ENCODE results near the gene TMEM74B.

Gene TMEM74B

GRCh38 chr20:1203630-1204029 is 18.8 kb upstream of the TMEM74B start:
- H3K27me3 ChIP-seq (ENCODE audit: insufficient read depth, low read length) = no peaks in the 10 kb centered on the region
- H3K36me3 ChIP-seq (ENCODE audit: insufficient read depth, low read length) = no peaks in the 10 kb centered on the region
- WGBS = 86% methylated on average over 5 of the region's 5 CpGs
- H3K4me1 ChIP-seq (ENCODE audit: insufficient read depth, low read length) = no peaks in the 10 kb centered on the region
- no peak overlapping the region for H3K4me3 ChIP-seq (ENCODE audit: low read length)
- no peak overlapping the region for H3K27ac ChIP-seq (ENCODE audit: low read depth, low read length)
- no peak overlapping the region for H3K9ac ChIP-seq (ENCODE audit: low read depth, low read length)
- H3K9me3 ChIP-seq (ENCODE audit: insufficient read depth, low read depth, low read length) = no peaks in the 10 kb centered on the region

GRCh38 chr20:1202762-1203504 is 18.2 kb upstream of the TMEM74B start, which contains the start of gene C20orf202:
C20orf202 (plus strand) TSS chr20:1203454; CDS start chr20:1203586, 132 bp downstream.
- H3K27ac ChIP-seq (ENCODE audit: low read depth, low read length) = no peak within 1 kb of the TSS
- H3K9me3 ChIP-seq (ENCODE audit: insufficient read depth, low read depth, low read length) = no peaks in the 10 kb centered on the region
- H3K36me3 ChIP-seq (ENCODE audit: insufficient read depth, low read length) = no peaks in the 10 kb centered on the region
- 82% methylated on average over 3 of the region's 5 CpGs for WGBS
- no peaks in the 10 kb centered on the region for H3K27me3 ChIP-seq (ENCODE audit: insufficient read depth, low read length)
- H3K4me3 ChIP-seq (ENCODE audit: low read length) = no peak within 1 kb of the TSS
- no peak within 1 kb of the TSS for H3K9ac ChIP-seq (ENCODE audit: low read depth, low read length)
- no peaks in the 10 kb centered on the region for H3K4me1 ChIP-seq (ENCODE audit: insufficient read depth, low read length)

- H3K9me3 ChIP-seq (ENCODE audit: insufficient read depth, low read depth, low read length) = no peaks in the 10 kb centered on the region
- WGBS = 97% methylated on average over 1 of the region's 1 CpG
Measured at GRCh38 chr20:1199964-1200363, 15.2 kb upstream of the TMEM74B start.

GRCh38 chr20:1199212-1199873 is 14.6 kb upstream of the TMEM74B start:
- Histone ChIP-seq H3K27ac (ENCODE audit: low read depth, low read length) (no peak overlapping the region), H3K36me3 (ENCODE audit: insufficient read depth, low read length) (no peaks in the 10 kb centered on the region), H3K4me3 (ENCODE audit: low read length) (no peak overlapping the region), H3K9me3 (ENCODE audit: insufficient read depth, low read depth, low read length) (no peaks in the 10 kb centered on the region), H3K9ac (ENCODE audit: low read depth, low read length) (no peak overlapping the region), H3K27me3 (ENCODE audit: insufficient read depth, low read length) (no peaks in the 10 kb centered on the region), H3K4me1 (ENCODE audit: insufficient read depth, low read length) (no peaks in the 10 kb centered on the region)
- WGBS = 91% methylated on average over 7 of the region's 7 CpGs

More at GRCh38 chr20:1199964-1200363, 15.2 kb upstream of the TMEM74B start:
- Histone ChIP-seq H3K4me1 (ENCODE audit: insufficient read depth, low read length) (no peaks in the 10 kb centered on the region), H3K27me3 (ENCODE audit: insufficient read depth, low read length) (no peaks in the 10 kb centered on the region), H3K9ac (ENCODE audit: low read depth, low read length) (no peak overlapping the region), H3K27ac (ENCODE audit: low read depth, low read length) (no peak overlapping the region), H3K4me3 (ENCODE audit: low read length) (no peak overlapping the region), H3K36me3 (ENCODE audit: insufficient read depth, low read length) (no peaks in the 10 kb centered on the region)

- Histone ChIP-seq H3K9ac (ENCODE audit: low read depth, low read length) (no peak overlapping the region), H3K4me3 (ENCODE audit: low read length) (no peak overlapping the region), H3K27ac (ENCODE audit: low read depth, low read length) (no peak overlapping the region), H3K27me3 (ENCODE audit: insufficient read depth, low read length) (no peaks in the 10 kb centered on the region), H3K4me1 (ENCODE audit: insufficient read depth, low read length) (no peaks in the 10 kb centered on the region), H3K36me3 (ENCODE audit: insufficient read depth, low read length) (no peaks in the 10 kb centered on the region), H3K9me3 (ENCODE audit: insufficient read depth, low read depth, low read length) (no peaks in the 10 kb centered on the region)
- 95% methylated on average over 5 of the region's 5 CpGs for WGBS
Measured at GRCh38 chr20:1198751-1199150, 14.0 kb upstream of the TMEM74B start.

GRCh38 chr20:1197801-1198200 is 13.0 kb upstream of the TMEM74B start:
- Histone ChIP-seq H3K9ac (ENCODE audit: low read depth, low read length) (no peak overlapping the region), H3K27me3 (ENCODE audit: insufficient read depth, low read length) (no peaks in the 10 kb centered on the region), H3K36me3 (ENCODE audit: insufficient read depth, low read length) (no peaks in the 10 kb centered on the region), H3K4me3 (ENCODE audit: low read length) (no peak overlapping the region), H3K27ac (ENCODE audit: low read depth, low read length) (no peak overlapping the region), H3K9me3 (ENCODE audit: insufficient read depth, low read depth, low read length) (no peaks in the 10 kb centered on the region), H3K4me1 (ENCODE audit: insufficient read depth, low read length) (no peaks in the 10 kb centered on the region)
- 88% methylated on average over 7 of the region's 7 CpGs for WGBS

GRCh38 chr20:1196634-1197033 is 11.9 kb upstream of the TMEM74B start:
- Histone ChIP-seq H3K9me3 (ENCODE audit: insufficient read depth, low read depth, low read length) (no peaks in the 10 kb centered on the region), H3K4me1 (ENCODE audit: insufficient read depth, low read length) (no peaks in the 10 kb centered on the region), H3K27ac (ENCODE audit: low read depth, low read length) (no peak overlapping the region), H3K27me3 (ENCODE audit: insufficient read depth, low read length) (no peaks in the 10 kb centered on the region), H3K9ac (ENCODE audit: low read depth, low read length) (no peak overlapping the region), H3K36me3 (ENCODE audit: insufficient read depth, low read length) (no peaks in the 10 kb centered on the region), H3K4me3 (ENCODE audit: low read length) (no peak overlapping the region)
- 98% methylated on average over 2 of the region's 2 CpGs for WGBS

- Histone ChIP-seq H3K4me3 (ENCODE audit: low read length) (no peak overlapping the region), H3K27ac (ENCODE audit: low read depth, low read length) (no peak overlapping the region), H3K9me3 (ENCODE audit: insufficient read depth, low read depth, low read length) (no peaks in the 10 kb centered on the region), H3K36me3 (ENCODE audit: insufficient read depth, low read length) (no peaks in the 10 kb centered on the region), H3K4me1 (ENCODE audit: insufficient read depth, low read length) (no peaks in the 10 kb centered on the region), H3K9ac (ENCODE audit: low read depth, low read length) (no peak overlapping the region), H3K27me3 (ENCODE audit: insufficient read depth, low read length) (no peaks in the 10 kb centered on the region)
- 83% methylated on average over 1 of the region's 1 CpG for WGBS
Measured at GRCh38 chr20:1195226-1195625, 10.4 kb upstream of the TMEM74B start.

GRCh38 chr20:1191299-1191698 is 6.5 kb upstream of the TMEM74B start:
- Histone ChIP-seq H3K27me3 (ENCODE audit: insufficient read depth, low read length) (peaks cover 9% of the 10 kb centered on the region; the same call in 1 of the 2 replicates), H3K27ac (ENCODE audit: low read depth, low read length) (no peak overlapping the region), H3K4me1 (ENCODE audit: insufficient read depth, low read length) (peaks cover 11% of the 10 kb centered on the region), H3K4me3 (ENCODE audit: low read length) (no peak overlapping the region), H3K9ac (ENCODE audit: low read depth, low read length) (no peak overlapping the region), H3K9me3 (ENCODE audit: insufficient read depth, low read depth, low read length) (no peaks in the 10 kb centered on the region), H3K36me3 (ENCODE audit: insufficient read depth, low read length) (no peaks in the 10 kb centered on the region)
- 91% methylated on average over 3 of the region's 3 CpGs for WGBS

GRCh38 chr20:1190847-1191246 is 6.1 kb upstream of the TMEM74B start:
- no peaks in the 10 kb centered on the region for H3K9me3 ChIP-seq (ENCODE audit: insufficient read depth, low read depth, low read length)
- H3K27me3 ChIP-seq (ENCODE audit: insufficient read depth, low read length) = peaks cover 13% of the 10 kb centered on the region
- H3K4me1 ChIP-seq (ENCODE audit: insufficient read depth, low read length) = peaks cover 11% of the 10 kb centered on the region
- H3K4me3 ChIP-seq (ENCODE audit: low read length) = no peak overlapping the region
- no peaks in the 10 kb centered on the region for H3K36me3 ChIP-seq (ENCODE audit: insufficient read depth, low read length)
- no peak overlapping the region for H3K9ac ChIP-seq (ENCODE audit: low read depth, low read length)
- no peak overlapping the region for H3K27ac ChIP-seq (ENCODE audit: low read depth, low read length)
- WGBS = 93% methylated on average over 3 of the region's 3 CpGs

GRCh38 chr20:1189827-1190226 is 5.0 kb upstream of the TMEM74B start:
- no peak overlapping the region for H3K27ac ChIP-seq (ENCODE audit: low read depth, low read length)
- H3K9ac ChIP-seq (ENCODE audit: low read depth, low read length) = no peak overlapping the region
- WGBS = 89% methylated on average over 1 of the region's 1 CpG
- H3K4me3 ChIP-seq (ENCODE audit: low read length) = no peak overlapping the region
- H3K4me1 ChIP-seq (ENCODE audit: insufficient read depth, low read length) = peaks cover 11% of the 10 kb centered on the region
- no peaks in the 10 kb centered on the region for H3K36me3 ChIP-seq (ENCODE audit: insufficient read depth, low read length)
- peaks cover 17% of the 10 kb centered on the region for H3K27me3 ChIP-seq (ENCODE audit: insufficient read depth, low read length)
- H3K9me3 ChIP-seq (ENCODE audit: insufficient read depth, low read depth, low read length) = no peaks in the 10 kb centered on the region
